Mesodermal cell (in vitro differentiated cells): ENCODE data around the gene EPC1.

Experiments used
- H3K27ac ChIP-seq: 2 replicates; pipeline ENCODE4 v1.7.0; 2013; ENCODE audit warnings: mild to moderate bottlenecking, low read depth, low read length, moderate library complexity; ENCODE audit not compliant: severe bottlenecking
- H3K36me3 ChIP-seq: 2 replicates; pipeline ENCODE4 v1.7.1; 2013; ENCODE audit warnings: mild to moderate bottlenecking, low read length, moderate library complexity; ENCODE audit not compliant: control insufficient read depth, insufficient read depth
- H3K4me1 ChIP-seq: one replicate; pipeline ENCODE4 v1.7.1; 2013; ENCODE audit warnings: mild to moderate bottlenecking, low read length; ENCODE audit not compliant: insufficient read depth, control insufficient read depth, poor library complexity, severe bottlenecking
- H3K4me3 ChIP-seq: 2 replicates; pipeline ENCODE4 v1.7.0; 2013; ENCODE audit warnings: low read length, control low read depth, mild to moderate bottlenecking; ENCODE audit not compliant: insufficient read depth, poor library complexity, severe bottlenecking; ENCODE audit errors: extremely low read depth
- H3K9me3 ChIP-seq: 2 replicates; pipeline ENCODE4 v1.7.1; 2013; ENCODE audit warnings: mild to moderate bottlenecking, low read length, moderate library complexity; ENCODE audit not compliant: control insufficient read depth
- WGBS, 2 experiments: methylation state at CpG; one replicate each; pipeline ENCODE4 v1.1.5; 2013; ENCODE audit warnings: missing lambda C conversion rate in 2 of 2; ENCODE audit not compliant: insufficient coverage in 2 of 2; 5-methylcytosine and 5-hydroxymethylcytosine counted together

EPC1 gene

GRCh38 chr10:32273336-32273735 lies 73.6 kb downstream of the EPC1 start:
- Histone ChIP-seq H3K4me3 (no peak overlapping the region), H3K4me1 (peaks cover 8% of the 10 kb centered on the region), H3K36me3 (peaks cover 78% of the 10 kb centered on the region), H3K9me3 (no peaks in the 10 kb centered on the region), H3K27ac (no peak overlapping the region)
- WGBS, 2 experiments: no CpG with 5 or more reads among the region's 1 CpG

- H3K27ac ChIP-seq: no peak overlapping the region
- 94 to 100% methylated on average over 2 of the region's 3 CpGs for WGBS, 2 experiments
- peaks cover 80% of the 10 kb centered on the region for H3K36me3 ChIP-seq
- H3K9me3 ChIP-seq: no peaks in the 10 kb centered on the region
- no peak overlapping the region for H3K4me3 ChIP-seq
- H3K4me1 ChIP-seq: peaks cover 8% of the 10 kb centered on the region
Observed at GRCh38 chr10:32271617-32272016, 75.3 kb downstream of the EPC1 start.

GRCh38 chr10:32269343-32270100 lies 77.4 kb downstream of the EPC1 start:
- peaks cover 8% of the 10 kb centered on the region for H3K4me1 ChIP-seq
- H3K36me3 ChIP-seq: peaks cover 65% of the 10 kb centered on the region
- no peak overlapping the region for H3K4me3 ChIP-seq
- no peak overlapping the region for H3K27ac ChIP-seq
- 92% methylated on average over 1 of the region's 2 CpGs; no CpG with 5 or more reads in 1 of the 2 experiments for whole genome bisulfite sequencing, 2 experiments
- H3K9me3 ChIP-seq: no peaks in the 10 kb centered on the region

- Histone ChIP-seq H3K9me3 (no peaks in the 10 kb centered on the region), H3K27ac (no peak overlapping the region), H3K4me1 (peaks cover 8% of the 10 kb centered on the region), H3K36me3 (peaks cover 65% of the 10 kb centered on the region), H3K4me3 (no peak overlapping the region)
- WGBS, 2 experiments: 93 to 100% methylated on average over 1 to 4 of the region's 4 CpGs
Observed at GRCh38 chr10:32268788-32269187, 78.2 kb downstream of the EPC1 start.

- Histone ChIP-seq H3K27ac (no peak overlapping the region), H3K9me3 (no peaks in the 10 kb centered on the region), H3K36me3 (peaks cover 53% of the 10 kb centered on the region), H3K4me1 (peaks cover 8% of the 10 kb centered on the region), H3K4me3 (no peak overlapping the region)
- WGBS, 2 experiments: 43 to 49% methylated on average over 5 of the region's 5 CpGs
Observed at GRCh38 chr10:32266979-32267378, 80.0 kb downstream of the EPC1 start.

- WGBS, 2 experiments: 88 to 96% methylated on average over 2 of the region's 2 CpGs
- H3K4me3 ChIP-seq: no peak overlapping the region
- H3K4me1 ChIP-seq: peaks cover 8% of the 10 kb centered on the region
- H3K9me3 ChIP-seq: no peaks in the 10 kb centered on the region
- H3K36me3 ChIP-seq: peaks cover 49% of the 10 kb centered on the region
- H3K27ac ChIP-seq: no peak overlapping the region
Observed at GRCh38 chr10:32266566-32266965, 80.4 kb downstream of the EPC1 start.

- Histone ChIP-seq H3K27ac (no peak overlapping the region), H3K4me1 (peaks cover 8% of the 10 kb centered on the region), H3K4me3 (no peak overlapping the region), H3K9me3 (no peaks in the 10 kb centered on the region), H3K36me3 (peaks cover 41% of the 10 kb centered on the region)
- no CpG with 5 or more reads among the region's 2 CpGs for WGBS, 2 experiments
Observed at GRCh38 chr10:32265756-32266155, 81.2 kb downstream of the EPC1 start.

GRCh38 chr10:32263300-32263699 lies 83.7 kb downstream of the EPC1 start:
- Histone ChIP-seq H3K4me3 (no peak overlapping the region), H3K4me1 (no peaks in the 10 kb centered on the region), H3K36me3 (peaks cover 16% of the 10 kb centered on the region), H3K9me3 (no peaks in the 10 kb centered on the region), H3K27ac (no peak overlapping the region)
- WGBS, 2 experiments: 100% methylated on average over 1 of the region's 1 CpG

- Histone ChIP-seq H3K36me3 (no peaks in the 10 kb centered on the region), H3K4me3 (no peak overlapping the region), H3K27ac (no peak overlapping the region), H3K9me3 (no peaks in the 10 kb centered on the region), H3K4me1 (no peaks in the 10 kb centered on the region)
- 100% methylated on average over 1 of the region's 4 CpGs; no CpG with 5 or more reads in 1 of the 2 experiments for WGBS, 2 experiments
Observed at GRCh38 chr10:32259551-32259950, 87.4 kb downstream of the EPC1 start.

- Histone ChIP-seq H3K4me3 (no peak overlapping the region), H3K36me3 (no peaks in the 10 kb centered on the region), H3K4me1 (no peaks in the 10 kb centered on the region), H3K27ac (no peak overlapping the region), H3K9me3 (no peaks in the 10 kb centered on the region)
- WGBS, 2 experiments: 37 to 56% methylated on average over 6 to 9 of the region's 12 CpGs
Observed at GRCh38 chr10:32256613-32257437, 90.1 kb downstream of the EPC1 start.

- Histone ChIP-seq H3K9me3 (no peaks in the 10 kb centered on the region), H3K4me3 (no peak overlapping the region), H3K36me3 (no peaks in the 10 kb centered on the region), H3K27ac (no peak overlapping the region), H3K4me1 (no peaks in the 10 kb centered on the region)
- 85 to 100% methylated on average over 1 to 2 of the region's 2 CpGs for WGBS, 2 experiments
Observed at GRCh38 chr10:32253821-32254220, 93.1 kb downstream of the EPC1 start.
